DMS153 (cell line): ENCODE measurements around the gene SYMPK.

ENCODE experiments used
- DNase-seq: peaks from one replicate; lab custom pipeline; 2025; lab: John Stamatoyannopoulos, UW

Gene SYMPK

GRCh38 chr19:45766869-45767346 lies 96.0 kb downstream of the SYMPK start:
- DNase-seq, result no peak

GRCh38 chr19:45766296-45766868 lies 96.6 kb downstream of the SYMPK start:
- DNase-seq, result no peak

- DNase-seq, result no peak
These were observed 97.1 kb downstream of the SYMPK start for GRCh38 chr19:45765702-45766295.
